Epithelial cell of alveolus of lung (primary cell): ENCODE measurements around the gene HM13. TPM values are rescaled to one million over a fixed set of nuclear protein-coding genes. Genes with fewer than 3 reads are reported as not detected.

Source experiments
- total RNA-seq: library from RNA; depleted of rRNA; stranded (reverse); fragments of >200 nt; gene quantifications from 2 replicates; pipeline ENCODE4 v1.2.1, GENCODE V29; 2015

The HM13 gene
- total RNA-seq: 105 and 109 TPM in 2 replicates

GRCh38 chr20:31514154-31515071 lies at the start of gene HM13:
TSS of gene HM13 (plus strand) at chr20:31514442. CDS start at chr20:31514552, 110 bp downstream.

GRCh38 chr20:31474758-31475427 lies 39.3 kb upstream of the HM13 start, which contains the start of the genes DEFB124 and REM1:
TSS of gene DEFB124 (minus strand) at chr20:31475127. CDS start at chr20:31473013, 2,114 bp downstream.
TSS of gene REM1 (plus strand) at chr20:31475288. CDS start at chr20:31476446, 1,158 bp downstream.

GRCh38 chr20:31605031-31605901 lies 91.0 kb downstream of the HM13 start, which contains the start of gene ID1:
TSS of gene ID1 (plus strand) at chr20:31605289. CDS start at chr20:31605388, 99 bp downstream.

Other genes with a start within 250 kb of the HM13 start
- not detected in 2 replicates for gene DEFB116, start 205.9 kb upstream of the HM13 start, total RNA-seq
- gene DEFB118, start 145.8 kb upstream of the HM13 start, total RNA-seq: not detected in 2 replicates
- gene DEFB119, start 123.9 kb upstream of the HM13 start, total RNA-seq: not detected in 2 replicates
- not detected in 2 replicates for gene DEFB121, start 108.2 kb upstream of the HM13 start, total RNA-seq
- gene DEFB123, start 73.8 kb upstream of the HM13 start, total RNA-seq: not detected in 2 replicates
- not detected in 2 replicates for gene DEFB124, start 39.3 kb upstream of the HM13 start, total RNA-seq
- gene REM1, start 39.2 kb upstream of the HM13 start, total RNA-seq: not detected in 2 replicates
- 238 and 993 TPM in 2 replicates for gene ID1, start 90.8 kb downstream of the HM13 start, total RNA-seq
- not detected in 2 replicates for gene COX4I2, start 123.5 kb downstream of the HM13 start, total RNA-seq
- 47.7 and 89.9 TPM in 2 replicates for gene BCL2L1, start 208.4 kb downstream of the HM13 start, total RNA-seq
- 35.1 and 61.2 TPM in 2 replicates for gene TPX2, start 224.8 kb downstream of the HM13 start, total RNA-seq